ENCODE results near the gene MAGI2. TPM values are rescaled to one million over a fixed set of nuclear protein-coding genes. Genes with fewer than 3 reads are reported as not detected.

Gene MAGI2
- total RNA-seq, 1 experiment from 2014 or later: 0.25 TPM

- Histone ChIP-seq H3K4me3 (ENCODE audit: low read depth, low read length) (no peak overlapping the region), H3K36me3 (ENCODE audit: control insufficient read depth, insufficient read depth, low read length) (no peaks in the 10 kb centered on the region), H3K9me3 (no peaks in the 10 kb centered on the region), H3K27me3 (replicated peaks; ENCODE audit: control insufficient read depth, insufficient read depth, low read length) (no peaks in the 10 kb centered on the region), H3K4me1 (no peaks in the 10 kb centered on the region)
- Mint-ChIP-seq H3K9me3 (ENCODE audit: unreplicated experiment) (no peaks in the 10 kb centered on the region), H3K4me1 (ENCODE audit: low read depth, unreplicated experiment) (peaks cover 5% of the 10 kb centered on the region), H3K27me3 (ENCODE audit: insufficient read depth, unreplicated experiment) (peaks cover 6% of the 10 kb centered on the region), H3K27ac (ENCODE audit: unreplicated experiment) (no peak overlapping the region), H3K36me3 (ENCODE audit: insufficient read depth, unreplicated experiment) (no peaks in the 10 kb centered on the region), H3K4me3 (ENCODE audit: unreplicated experiment) (no peak overlapping the region)
- intact Hi-C loops (cut with micrococcal nuclease; ENCODE audit: unreplicated experiment): loop anchor here (2.0 kb wide), 1 partner anchor 495 kb away; no protein-coding TSS in a partner anchor
- no peak for TF ChIP-seq CTCF (IDR thresholded peaks at IDR 0.05; ENCODE audit: insufficient read depth in 1 of 2, low read depth in 1 of 2, low read length in 1 of 2, severe bottlenecking in 1 of 2, unreplicated experiment in 1 of 2)
- CTCF ChIA-PET: no interaction called here
- POLR2A ChIA-PET: no interaction called here
- no TSS peak for BruUV-seq (replicated peaks)
- no peak for DNase-seq
Measured at GRCh38 chr7:78435355-78435754, 1018.1 kb downstream of the MAGI2 start.

- Mint-ChIP-seq H3K4me3 (ENCODE audit: unreplicated experiment) (no peak overlapping the region), H3K4me1 (ENCODE audit: low read depth, unreplicated experiment) (peaks cover 3% of the 10 kb centered on the region), H3K27ac (ENCODE audit: unreplicated experiment) (no peak overlapping the region), H3K27me3 (ENCODE audit: insufficient read depth, unreplicated experiment) (peaks cover 2% of the 10 kb centered on the region), H3K36me3 (ENCODE audit: insufficient read depth, unreplicated experiment) (no peaks in the 10 kb centered on the region), H3K9me3 (ENCODE audit: unreplicated experiment) (no peaks in the 10 kb centered on the region)
- Histone ChIP-seq H3K36me3 (ENCODE audit: control insufficient read depth, insufficient read depth, low read length) (no peaks in the 10 kb centered on the region), H3K4me3 (ENCODE audit: low read depth, low read length) (no peak overlapping the region), H3K9me3 (no peaks in the 10 kb centered on the region), H3K27me3 (replicated peaks; ENCODE audit: control insufficient read depth, insufficient read depth, low read length) (no peaks in the 10 kb centered on the region), H3K4me1 (no peaks in the 10 kb centered on the region)
- TF ChIP-seq CTCF (IDR thresholded peaks at IDR 0.05; ENCODE audit: insufficient read depth in 1 of 2, low read depth in 1 of 2, low read length in 1 of 2, severe bottlenecking in 1 of 2, unreplicated experiment in 1 of 2): peak; percentile 13 to 54
- intact Hi-C loops (cut with micrococcal nuclease; ENCODE audit: unreplicated experiment): loop anchor here (1.0 to 2.0 kb wide), 3 partner anchors 300 to 493 kb away; no protein-coding TSS in a partner anchor
- peak in 1 of 2 experiments; percentile 16 for DNase-seq
- CTCF ChIA-PET: interaction anchor here (0.6 kb wide), 1 partner anchor 688 kb away, joined by 3 read pairs; no protein-coding TSS in a partner anchor
- BruUV-seq (replicated peaks): no TSS peak
- POLR2A ChIA-PET: no interaction called here
Measured at GRCh38 chr7:78434281-78434680, 1019.2 kb downstream of the MAGI2 start.

- H3K4me3 Mint-ChIP-seq (ENCODE audit: unreplicated experiment): no peak overlapping the region
- H3K4me1 ChIP-seq: no peaks in the 10 kb centered on the region
- H3K36me3 Mint-ChIP-seq (ENCODE audit: insufficient read depth, unreplicated experiment): no peaks in the 10 kb centered on the region
- ChIA-PET CTCF (no interaction called here), POLR2A (no interaction called here)
- no peaks in the 10 kb centered on the region for H3K9me3 ChIP-seq
- no peaks in the 10 kb centered on the region for H3K9me3 Mint-ChIP-seq (ENCODE audit: unreplicated experiment)
- DNase-seq: no peak
- no peak overlapping the region for H3K27ac Mint-ChIP-seq (ENCODE audit: unreplicated experiment)
- H3K27me3 ChIP-seq (replicated peaks; ENCODE audit: control insufficient read depth, insufficient read depth, low read length): no peaks in the 10 kb centered on the region
- no peak overlapping the region for H3K4me3 ChIP-seq (ENCODE audit: low read depth, low read length)
- intact Hi-C loops (cut with micrococcal nuclease; ENCODE audit: unreplicated experiment): no loop called here
- no peaks in the 10 kb centered on the region for H3K36me3 ChIP-seq (ENCODE audit: control insufficient read depth, insufficient read depth, low read length)
- BruUV-seq (replicated peaks): no TSS peak
- peaks cover 2% of the 10 kb centered on the region for H3K27me3 Mint-ChIP-seq (ENCODE audit: insufficient read depth, unreplicated experiment)
- no peak for TF ChIP-seq CTCF (IDR thresholded peaks at IDR 0.05; ENCODE audit: insufficient read depth in 1 of 2, low read depth in 1 of 2, low read length in 1 of 2, severe bottlenecking in 1 of 2, unreplicated experiment in 1 of 2)
- H3K4me1 Mint-ChIP-seq (ENCODE audit: low read depth, unreplicated experiment): no peaks in the 10 kb centered on the region
Measured at GRCh38 chr7:78433421-78433820, 1020.0 kb downstream of the MAGI2 start.
